Endothelial cell of umbilical vein (primary cell): Measurements from ENCODE around the gene CORO6. TPM values are rescaled to one million over a fixed set of nuclear protein-coding genes. Genes with fewer than 3 reads are reported as not detected.

ENCODE experiments used
- BruUV-seq: library from RNA; stranded (reverse); fragments of 400-500 nt; replicated peaks from 2 replicates; lab custom pipeline; 2021; lab: Mats Ljungman, UMichigan
- CTCF ChIA-PET: fragments of 300-600, 350-600 bp; sonication (Branson Sonifier 250); formaldehyde crosslinking; loops from one replicate; lab custom pipeline; 2021; ENCODE audit warnings: antibody characterized with exemption, inconsistent platforms; lab: Charles Lee
- POLR2A ChIA-PET: fragments of 300-600, 350-600 bp; sonication (Branson Sonifier 250); formaldehyde crosslinking; loops from one replicate; lab custom pipeline; 2021; ENCODE audit warnings: antibody characterized with exemption, inconsistent platforms; lab: Charles Lee
- DNase-seq: peaks from one replicate; pipeline ENCODE4 v3.0.0-alpha.2; 2011; ENCODE audit warnings: low read depth, low spot score
- FAIRE-seq: peaks from 2 replicates; lab custom pipeline; 2011; peaks lifted over from hg19 to GRCh38; lab: Jason Lieb, UNC
- H2AFZ ChIP-seq: 2 replicates; pipeline ENCODE4 v1.6.0; 2012; ENCODE audit warnings: low read depth, low read length, control low read depth, inconsistent platforms
- H3K27ac ChIP-seq: 2 replicates; pipeline ENCODE4 v1.5.1; 2011; ENCODE audit warnings: low read depth, mild to moderate bottlenecking, control low read depth, low read length, moderate library complexity; ENCODE audit not compliant: insufficient read depth
- H3K27me3 ChIP-seq, 2 experiments: 2 replicates each; pipeline versions ENCODE4 v1.6.0 to v1.6.1; 2011; ENCODE audit warnings: low read length in 2 of 2, mixed read lengths in 1 of 2; ENCODE audit not compliant: control insufficient read depth in 2 of 2, insufficient read depth in 2 of 2
- H3K36me3 ChIP-seq, 2 experiments: 2 replicates in 1 of 2; 3 replicates in 1 of 2; pipeline ENCODE4 v1.5.1; 2011; ENCODE audit warnings: low read length in 2 of 2, mild to moderate bottlenecking in 1 of 2, moderate library complexity in 1 of 2; ENCODE audit not compliant: control insufficient read depth in 2 of 2, insufficient read depth in 2 of 2; ENCODE audit errors: extremely low read depth in 1 of 2
- H3K4me1 ChIP-seq: 3 replicates; pipeline ENCODE4 v1.5.1; 2011; ENCODE audit warnings: mild to moderate bottlenecking, low read length; ENCODE audit not compliant: control insufficient read depth, insufficient read depth; ENCODE audit errors: extremely low read depth
- H3K4me2 ChIP-seq: 2 replicates; pipeline ENCODE4 v1.6.1; 2011; ENCODE audit warnings: low read length, control low read depth, mixed read lengths; ENCODE audit not compliant: insufficient read depth
- H3K4me3 ChIP-seq, 3 experiments: fragments of 200-600 bp in 1 of 3; sonication (generic), shearing (Covaris generic) in 1 of 3; replicated peaks in 1 of 3; 2 replicates each; pipeline ENCODE4 v1.5.1; 2011 to 2016; ENCODE audit warnings: control low read depth in 3 of 3, low read length in 3 of 3, mild to moderate bottlenecking in 2 of 3, inconsistent platforms in 1 of 3, low read depth in 1 of 3, moderate library complexity in 1 of 3; ENCODE audit not compliant: insufficient read depth in 1 of 3
- H3K79me2 ChIP-seq: 2 replicates; pipeline ENCODE4 v1.6.0; 2012; ENCODE audit warnings: low read length, inconsistent platforms; ENCODE audit not compliant: control insufficient read depth, insufficient read depth
- H3K9ac ChIP-seq: replicated peaks from 2 replicates; pipeline ENCODE3; 2011; ENCODE audit warnings: low read length, control low read depth; ENCODE audit not compliant: insufficient read depth; ENCODE audit errors: extremely low read depth
- H3K9me1 ChIP-seq: replicated peaks from 3 replicates; pipeline ENCODE4 v1.6.0; 2011; ENCODE audit warnings: mild to moderate bottlenecking, low read length; ENCODE audit not compliant: control insufficient read depth, insufficient read depth; ENCODE audit errors: extremely low read depth
- H3K9me3 ChIP-seq: replicated peaks from 2 replicates; pipeline ENCODE4 v1.5.1; 2012; ENCODE audit warnings: low read length, inconsistent platforms; ENCODE audit not compliant: control insufficient read depth, insufficient read depth
- H4K20me1 ChIP-seq: replicated peaks from 2 replicates; pipeline ENCODE3; 2011; ENCODE audit warnings: mild to moderate bottlenecking, low read length; ENCODE audit not compliant: control insufficient read depth, insufficient read depth; ENCODE audit errors: extremely low read depth
- CTCF ChIP-seq, 2 donors: IDR thresholded peaks; 1 replicate in 1 of 2; 2 replicates in 1 of 2; pipeline ENCODE4 v1.5.1; 2011; ENCODE audit warnings: low read length in 2 of 2, mild to moderate bottlenecking in 2 of 2, moderate library complexity in 2 of 2, control low read depth in 1 of 2, inconsistent platforms in 1 of 2, low read depth in 1 of 2; ENCODE audit not compliant: insufficient read depth in 1 of 2; ENCODE audit errors: extremely low read depth in 1 of 2
- EZH2 ChIP-seq: IDR thresholded peaks from 2 replicates; pipeline ENCODE4 v1.6.1; 2012; ENCODE audit warnings: borderline replicate concordance, low read depth, mild to moderate bottlenecking, moderate library complexity, low read length, inconsistent platforms; ENCODE audit not compliant: severe bottlenecking
- GATA2 ChIP-seq: IDR thresholded peaks from 2 replicates; pipeline ENCODE4 v1.7.0; 2011; ENCODE audit warnings: low read depth, mild to moderate bottlenecking, moderate library complexity, mixed read lengths, low read length; ENCODE audit not compliant: insufficient read length, insufficient read depth
- MAX ChIP-seq: IDR thresholded peaks from 2 replicates; pipeline ENCODE4 v1.6.1; 2011; ENCODE audit not compliant: insufficient read depth, insufficient read length
- MYC ChIP-seq: IDR thresholded peaks from one replicate; pipeline ENCODE4 v1.6.1; 2011; ENCODE audit warnings: mild to moderate bottlenecking, low read depth, low read length
- POLR2A ChIP-seq: IDR thresholded peaks from 2 replicates; pipeline ENCODE4 v1.6.1; 2012; ENCODE audit warnings: low read depth, mild to moderate bottlenecking, control low read depth, low read length
- POLR2AphosphoS5 ChIP-seq: IDR thresholded peaks from 2 replicates; pipeline ENCODE4 v1.6.1; 2012; ENCODE audit warnings: low read depth, mild to moderate bottlenecking, control low read depth, low read length, moderate library complexity; ENCODE audit not compliant: insufficient read depth
- dilution Hi-C: fragments of 300-500 bp; cut with MboI; formaldehyde crosslinking; loops from one replicate; pipeline ENCODE4 v1.15.0; 2019; ENCODE audit warnings: low sequenced_read_pairs; ENCODE audit not compliant: extremely low pct_ligation_motif_present
- intact Hi-C: fragments of 100-400 bp; cut with micrococcal nuclease; formaldehyde crosslinking; loops from one replicate; pipeline ENCODE4 v1.10.0; 2022
- polyA plus RNA-seq, 4 experiments: library from polyadenylated mRNA; depleted of rRNA in 3 of 4; stranded (reverse) in 3 of 4; unstranded in 1 of 4; fragments of >200 nt; gene quantifications; 2 replicates each; pipeline versions ENCODE4 v1.2.1 to v1.2.3, GENCODE V29; 2011 to 2012; ENCODE audit warnings: missing spikeins in 1 of 4
- total RNA-seq: library from RNA; stranded (reverse); gene quantifications from 2 replicates; pipeline ENCODE4 v1.2.3, GENCODE V29; 2021

CORO6 gene
- total and polyA plus RNA-seq, 2 donors (not counting 3 experiments of a cell fraction or from before 2014, with no cell fraction given), result 10.7 to 14.7 TPM

GRCh38 chr17:29616300-29617048 lies 6.2 kb downstream of the CORO6 start:
- no peaks in the 10 kb centered on the region for H3K36me3 ChIP-seq
- no peak overlapping the region for H3K9ac ChIP-seq
- H3K9me1 ChIP-seq, result no peaks in the 10 kb centered on the region
- no peak for TF ChIP-seq POLR2AphosphoS5
- no peak for TF ChIP-seq GATA2
- no peak for TF ChIP-seq CTCF (IDR thresholded peaks at IDR 0.05; ENCODE audit: extremely low read depth in 1 of 2, insufficient read depth in 1 of 2, low read depth in 1 of 2, low read length in 2 of 2)
- no peak for TF ChIP-seq EZH2
- TF ChIP-seq POLR2A, result no peak
- TF ChIP-seq MAX, result no peak
- TF ChIP-seq MYC, result no peak
- peaks cover 31% of the 10 kb centered on the region for H3K4me1 ChIP-seq
- no TSS peak for BruUV-seq
- intact Hi-C loops, result loop anchor here (1.0 to 5.0 kb wide), 3 partner anchors 49 to 315 kb away; partner anchors contain the start of genes ABHD15 and TP53I13
- FAIRE-seq, result no peak
- CTCF ChIA-PET, result interaction anchor here (0.5 to 6.9 kb wide), 55 partner anchors 8 to 492 kb away, joined by 3 to 120 read pairs (median 5); partner anchors contain the start of genes ABHD15, ANKRD13B, SSH2 and TP53I13
- H3K9me3 ChIP-seq, result no peaks in the 10 kb centered on the region
- no peak for DNase-seq
- H3K4me2 ChIP-seq, result peak overlapping the region; percentile 67
- no peaks in the 10 kb centered on the region for H3K27me3 ChIP-seq
- no peaks in the 10 kb centered on the region for H4K20me1 ChIP-seq
- no peaks in the 10 kb centered on the region for H3K79me2 ChIP-seq
- peak overlapping the region; percentile 89 for H2AFZ ChIP-seq
- peak overlapping the region in 2 of 3 experiments; percentile 1 to 28 for H3K4me3 ChIP-seq
- dilution Hi-C loops, result no loop called here
- no peak overlapping the region for H3K27ac ChIP-seq
- POLR2A ChIA-PET, result interaction anchor here (1.6 kb wide), 1 partner anchor 322 kb away, joined by 5 read pairs; the partner anchor contains the start of gene NUFIP2
